ENCODE results near the gene LRP1. TPM values are rescaled to one million over a fixed set of nuclear protein-coding genes. Genes with fewer than 3 reads are reported as not detected.

Gene LRP1
- total RNA-seq, 2 experiments from 2014 or later, result 0.33 to 0.85 TPM

DNA sequence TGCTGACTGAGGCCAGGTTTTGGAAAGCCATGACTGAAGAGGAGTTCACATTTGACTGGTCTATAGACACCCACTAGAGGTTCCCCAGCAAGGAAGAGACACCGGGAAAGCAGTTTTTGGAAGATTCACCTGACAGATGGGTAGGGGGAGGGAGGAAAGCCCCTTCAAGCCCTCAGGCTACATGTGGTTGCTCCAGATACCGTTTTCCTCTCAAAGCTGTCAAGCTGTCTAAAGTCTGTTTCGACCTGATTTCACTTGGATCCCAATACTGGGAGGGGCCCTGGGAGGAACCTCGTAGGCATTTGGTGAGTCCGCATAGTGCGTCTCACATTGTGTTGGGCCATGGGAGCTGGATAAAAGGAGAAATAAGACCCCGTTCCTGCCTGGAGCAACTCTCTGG lies 1.7 kb upstream of the LRP1 start:
- ATAC-seq (no peak), DNase-seq (no peak)
- Mint-ChIP-seq H3K27ac (no peak overlapping the region), H3K9me3 (ENCODE audit: low read depth) (peaks cover 8% of the 10 kb centered on the region), H3K36me3 (peaks cover 5% of the 10 kb centered on the region), H3K4me1 (peaks cover 4% of the 10 kb centered on the region), H3K4me3 (no peak overlapping the region), H3K27me3 (peaks cover 55% of the 10 kb centered on the region)
- CTCF ChIA-PET, result interaction anchor here (1.1 to 7.8 kb wide), 7 partner anchors 10 to 114 kb away, joined by 3 to 88 read pairs (median 31); partner anchors contain the start of gene STAT6

DNA sequence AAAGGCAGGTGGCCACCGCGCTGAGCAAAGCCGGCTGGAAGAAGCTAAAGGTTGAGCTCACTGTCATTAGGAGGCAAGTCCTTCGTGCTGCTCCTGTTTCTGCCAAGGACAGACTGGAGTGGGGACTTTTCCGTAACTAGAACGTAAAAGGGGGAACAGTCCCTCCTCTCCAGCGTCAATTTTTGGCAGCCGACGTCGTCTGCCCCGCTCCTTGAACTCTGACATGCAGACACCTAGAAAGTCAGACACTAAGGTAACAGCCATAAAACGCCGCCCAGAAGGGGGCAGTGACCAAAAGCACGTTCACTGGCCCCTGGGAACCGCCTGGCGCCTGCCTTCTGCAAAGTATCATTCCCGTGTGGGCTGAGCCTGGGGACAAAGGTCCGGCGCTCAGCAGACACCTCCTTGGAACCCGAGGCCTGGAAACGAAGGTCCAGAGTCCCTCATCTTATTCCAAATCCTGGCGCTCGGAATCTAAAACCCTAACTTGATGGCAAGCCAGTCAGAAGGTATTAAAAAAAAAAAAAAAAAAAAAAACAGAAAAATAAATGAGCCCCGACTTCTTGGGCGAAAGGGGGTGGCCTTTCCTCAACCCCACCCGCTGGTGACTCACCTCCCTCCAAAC lies 1.1 kb upstream of the LRP1 start:
- peak; percentile 21 for ATAC-seq
- DNase-seq, result peak; percentile 55
- Mint-ChIP-seq H3K27ac (no peak overlapping the region), H3K27me3 (peaks cover 59% of the 10 kb centered on the region), H3K9me3 (ENCODE audit: low read depth) (peaks cover 8% of the 10 kb centered on the region), H3K36me3 (peaks cover 5% of the 10 kb centered on the region), H3K4me3 (peak overlapping the region; percentile 64), H3K4me1 (peaks cover 4% of the 10 kb centered on the region)
- CTCF ChIA-PET, result interaction anchor here (0.9 to 7.8 kb wide), 10 partner anchors 11 to 160 kb away, joined by 3 to 88 read pairs (median 4); partner anchors contain the start of gene STAT6

DNA sequence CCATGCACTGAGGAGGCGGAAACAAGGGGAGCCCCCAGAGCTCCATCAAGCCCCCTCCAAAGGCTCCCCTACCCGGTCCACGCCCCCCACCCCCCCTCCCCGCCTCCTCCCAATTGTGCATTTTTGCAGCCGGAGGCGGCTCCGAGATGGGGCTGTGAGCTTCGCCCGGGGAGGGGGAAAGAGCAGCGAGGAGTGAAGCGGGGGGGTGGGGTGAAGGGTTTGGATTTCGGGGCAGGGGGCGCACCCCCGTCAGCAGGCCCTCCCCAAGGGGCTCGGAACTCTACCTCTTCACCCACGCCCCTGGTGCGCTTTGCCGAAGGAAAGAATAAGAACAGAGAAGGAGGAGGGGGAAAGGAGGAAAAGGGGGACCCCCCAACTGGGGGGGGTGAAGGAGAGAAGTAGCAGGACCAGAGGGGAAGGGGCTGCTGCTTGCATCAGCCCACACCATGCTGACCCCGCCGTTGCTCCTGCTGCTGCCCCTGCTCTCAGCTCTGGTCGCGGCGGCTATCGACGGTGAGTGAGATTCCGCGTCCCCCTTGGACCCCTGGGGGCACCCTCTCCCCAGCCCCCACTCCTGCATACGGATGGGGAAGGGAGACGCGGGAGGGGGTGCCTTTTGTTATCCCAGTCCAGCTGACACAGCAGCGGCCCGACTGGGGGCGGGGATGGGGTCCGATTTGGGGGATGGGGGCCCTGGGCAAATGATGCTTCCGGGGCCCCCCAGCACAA lies 400 bp downstream of the LRP1 start:
- Mint-ChIP-seq H3K27me3 (peaks cover 62% of the 10 kb centered on the region), H3K36me3 (peaks cover 3% of the 10 kb centered on the region), H3K9me3 (ENCODE audit: low read depth) (peaks cover 4% of the 10 kb centered on the region), H3K4me1 (peaks cover 4% of the 10 kb centered on the region), H3K4me3 (peak overlapping the region; percentile 64), H3K27ac (no peak overlapping the region)
- no peak for ATAC-seq
- CTCF ChIA-PET, result interaction anchor here (0.7 to 7.8 kb wide), 10 partner anchors 7 to 159 kb away, joined by 3 to 88 read pairs (median 4); partner anchors contain the start of gene STAT6
- no peak for DNase-seq

DNA sequence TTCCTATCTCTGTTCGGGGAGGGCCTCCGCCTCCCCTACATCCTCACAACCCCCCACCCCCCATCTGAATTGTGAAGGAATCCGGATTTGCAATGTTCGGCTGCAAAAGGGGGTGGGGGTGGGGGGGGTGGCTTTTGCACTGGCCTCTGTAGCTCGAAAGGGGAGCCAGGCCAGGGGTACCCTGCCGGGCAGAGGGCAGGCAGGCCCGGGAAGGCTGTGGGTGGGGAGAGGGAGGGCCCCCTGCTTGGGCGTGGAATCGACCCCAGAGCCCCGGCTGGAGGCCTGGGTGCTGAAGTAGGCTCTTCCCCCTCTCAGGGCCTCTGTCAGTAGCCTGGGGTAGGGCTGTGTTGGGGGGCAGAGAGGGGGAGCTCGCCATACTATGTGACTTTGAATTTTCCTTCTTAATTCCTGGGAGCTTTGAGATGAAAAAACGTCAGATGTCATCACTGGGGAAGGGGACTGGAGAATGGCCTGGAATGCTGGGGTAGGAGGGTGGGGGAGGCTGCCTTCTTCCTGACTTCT lies 1.1 kb downstream of the LRP1 start:
- Mint-ChIP-seq H3K4me3 (peak overlapping the region; percentile 13), H3K4me1 (peaks cover 2% of the 10 kb centered on the region), H3K27me3 (peaks cover 57% of the 10 kb centered on the region), H3K27ac (no peak overlapping the region), H3K9me3 (ENCODE audit: low read depth) (no peaks in the 10 kb centered on the region), H3K36me3 (no peaks in the 10 kb centered on the region)
- CTCF ChIA-PET, result interaction anchor here (0.9 to 7.8 kb wide), 6 partner anchors 8 to 111 kb away, joined by 3 to 72 read pairs (median 5); a partner anchor contains a TSS
- DNase-seq (no peak), ATAC-seq (no peak)

DNA sequence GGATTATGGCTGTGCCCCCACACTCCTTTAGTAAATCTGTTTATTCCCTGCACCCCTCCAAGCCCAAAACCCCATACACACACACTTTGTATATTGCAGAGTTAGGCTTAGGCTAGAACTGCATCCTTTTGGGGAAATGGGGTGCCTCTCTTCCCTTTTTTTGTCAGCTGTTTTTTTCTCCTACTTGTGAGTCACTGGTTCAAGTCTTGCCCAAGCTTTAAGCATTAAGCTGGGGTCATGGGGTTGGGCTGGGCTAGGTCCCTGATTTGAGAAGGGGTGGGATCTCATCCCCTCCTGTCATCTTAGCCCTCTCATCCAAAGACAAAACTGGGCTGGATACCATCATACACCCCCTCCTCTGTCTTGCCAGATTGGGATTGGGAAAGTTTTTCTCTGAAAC lies 1.6 kb downstream of the LRP1 start:
- no peaks in the 10 kb centered on the region for H3K36me3 Mint-ChIP-seq
- H3K9me3 Mint-ChIP-seq (ENCODE audit: low read depth), result no peaks in the 10 kb centered on the region
- ATAC-seq, result no peak
- DNase-seq, result no peak
- no peak overlapping the region for H3K27ac Mint-ChIP-seq
- peaks cover 52% of the 10 kb centered on the region for H3K27me3 Mint-ChIP-seq
- peaks cover 2% of the 10 kb centered on the region for H3K4me1 Mint-ChIP-seq
- CTCF ChIA-PET, result interaction anchor here (0.9 to 5.7 kb wide), 4 partner anchors 8 to 61 kb away, joined by 3 to 31 read pairs (median 4); no protein-coding TSS in a partner anchor
- peak overlapping the region; percentile 13 for H3K4me3 Mint-ChIP-seq

DNA sequence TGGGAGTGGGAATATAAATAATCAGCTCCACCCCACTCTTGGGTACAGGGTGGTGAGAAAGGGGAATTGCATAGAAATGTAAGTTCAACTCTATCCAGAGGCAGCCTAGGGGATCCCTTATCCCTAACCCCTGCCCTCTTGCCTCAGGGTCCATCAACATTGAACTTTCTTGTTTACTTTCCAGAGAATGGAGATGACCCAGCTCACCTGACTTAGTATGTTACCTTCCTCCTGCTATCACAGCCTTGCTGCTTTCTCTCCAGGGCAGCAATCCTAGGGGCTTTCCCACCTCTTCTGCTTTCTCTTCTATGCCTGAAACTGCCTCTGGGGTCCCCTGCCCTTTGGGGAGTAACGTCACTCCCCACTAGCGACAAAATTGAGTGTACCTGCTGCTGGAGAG lies 2.7 kb downstream of the LRP1 start:
- DNase-seq, result no peak
- no peak overlapping the region for H3K27ac Mint-ChIP-seq
- CTCF ChIA-PET, result interaction anchor here (1.0 to 5.7 kb wide), 2 partner anchors 44 to 52 kb away, joined by 3 to 31 read pairs; no protein-coding TSS in a partner anchor

DNA sequence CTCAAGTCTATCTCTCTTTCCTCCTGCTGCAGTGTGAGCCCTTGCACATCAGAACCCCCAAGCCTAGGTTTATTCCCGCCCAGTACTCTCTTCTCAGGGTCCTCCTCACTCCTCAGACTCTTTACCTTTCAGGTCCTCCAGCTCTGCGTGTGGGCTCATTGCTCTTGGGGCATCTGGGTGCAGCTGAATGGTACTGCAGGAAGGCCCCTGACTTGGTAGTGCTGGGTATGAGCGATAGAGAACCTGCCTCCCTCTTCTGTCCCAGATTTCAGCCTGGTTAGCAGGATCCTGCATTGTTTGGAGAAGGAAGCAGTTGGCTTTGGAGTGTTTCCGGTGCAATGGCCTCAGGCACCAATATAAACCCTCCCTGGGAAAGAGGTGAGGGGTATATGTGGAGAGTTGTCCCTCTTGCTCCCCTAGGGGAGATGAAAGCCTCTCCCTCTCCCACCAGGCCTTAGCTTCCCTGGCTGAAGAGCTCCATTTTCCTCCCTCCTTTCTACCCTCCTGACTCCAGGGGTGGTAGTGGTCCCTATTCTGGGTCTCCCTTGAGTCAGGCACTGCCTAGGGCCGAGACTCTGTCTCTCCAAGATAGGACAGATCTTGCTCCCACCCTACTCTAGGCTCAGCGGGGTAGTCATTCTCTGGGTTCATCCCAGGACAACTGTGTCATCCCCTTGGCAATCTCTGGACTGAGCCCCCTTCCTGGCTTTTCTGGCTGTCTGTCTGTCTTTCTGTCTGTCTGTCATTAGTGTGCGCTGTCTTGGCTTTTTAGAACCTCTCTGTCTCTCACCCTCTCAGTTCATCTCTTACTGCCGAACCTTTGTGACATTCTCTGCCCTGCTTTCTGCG lies 3.8 kb downstream of the LRP1 start:
- H3K4me1 Mint-ChIP-seq, result peaks cover under 1% of the 10 kb centered on the region
- DNase-seq (no peak), ATAC-seq (no peak)
- no peak overlapping the region for H3K27ac Mint-ChIP-seq
- H3K36me3 Mint-ChIP-seq, result no peaks in the 10 kb centered on the region
- peaks cover 36% of the 10 kb centered on the region for H3K27me3 Mint-ChIP-seq
- CTCF ChIA-PET, result interaction anchor here (1.5 kb wide), 1 partner anchor 41 kb away, joined by 3 read pairs; no protein-coding TSS in a partner anchor
- no peaks in the 10 kb centered on the region for H3K9me3 Mint-ChIP-seq (ENCODE audit: low read depth)
- H3K4me3 Mint-ChIP-seq, result no peak overlapping the region

More for the DNA sequence above, 2.7 kb downstream of the LRP1 start:
- Mint-ChIP-seq H3K36me3 (no peaks in the 10 kb centered on the region), H3K4me1 (peaks cover 2% of the 10 kb centered on the region), H3K4me3 (no peak overlapping the region), H3K27me3 (peaks cover 48% of the 10 kb centered on the region), H3K9me3 (ENCODE audit: low read depth) (no peaks in the 10 kb centered on the region)
- no peak for ATAC-seq

DNA sequence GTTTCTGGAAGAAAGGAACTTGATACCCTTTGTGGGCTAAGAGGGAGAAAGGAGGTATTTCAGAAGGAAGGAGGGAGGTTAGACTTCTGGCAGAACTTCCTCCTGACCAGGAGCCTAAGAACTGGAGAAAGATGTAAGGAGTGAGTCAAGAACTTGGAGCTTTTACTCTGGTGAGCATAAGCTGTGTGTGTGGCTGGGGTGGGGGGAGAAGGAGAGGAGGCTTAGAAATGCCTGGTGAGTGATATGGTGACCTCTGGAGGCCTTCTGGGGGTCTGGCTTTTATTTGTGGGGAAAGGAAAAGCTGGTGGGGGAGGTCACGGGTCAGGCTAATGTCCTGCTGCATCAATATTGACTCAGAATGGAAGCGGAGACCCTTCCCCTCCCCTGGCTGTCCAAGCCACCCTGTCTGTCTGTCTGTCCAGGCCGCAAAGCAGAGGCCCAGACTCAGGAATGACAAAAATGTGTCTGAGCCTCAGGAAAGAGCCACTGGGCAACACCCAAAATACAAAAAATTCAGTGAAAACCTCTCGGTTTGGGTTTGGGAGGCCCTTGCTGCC lies 4.8 kb downstream of the LRP1 start:
- ATAC-seq (no peak), DNase-seq (no peak)
- H3K27ac Mint-ChIP-seq, result no peak overlapping the region
- H3K4me1 Mint-ChIP-seq, result no peaks in the 10 kb centered on the region
- H3K36me3 Mint-ChIP-seq, result no peaks in the 10 kb centered on the region
- H3K4me3 Mint-ChIP-seq, result no peak overlapping the region
- CTCF ChIA-PET, result interaction anchor here (0.7 to 1.5 kb wide), 2 partner anchors 40 to 64 kb away, joined by 3 read pairs; no protein-coding TSS in a partner anchor
- H3K9me3 Mint-ChIP-seq (ENCODE audit: low read depth), result no peaks in the 10 kb centered on the region
- peaks cover 33% of the 10 kb centered on the region for H3K27me3 Mint-ChIP-seq

DNA sequence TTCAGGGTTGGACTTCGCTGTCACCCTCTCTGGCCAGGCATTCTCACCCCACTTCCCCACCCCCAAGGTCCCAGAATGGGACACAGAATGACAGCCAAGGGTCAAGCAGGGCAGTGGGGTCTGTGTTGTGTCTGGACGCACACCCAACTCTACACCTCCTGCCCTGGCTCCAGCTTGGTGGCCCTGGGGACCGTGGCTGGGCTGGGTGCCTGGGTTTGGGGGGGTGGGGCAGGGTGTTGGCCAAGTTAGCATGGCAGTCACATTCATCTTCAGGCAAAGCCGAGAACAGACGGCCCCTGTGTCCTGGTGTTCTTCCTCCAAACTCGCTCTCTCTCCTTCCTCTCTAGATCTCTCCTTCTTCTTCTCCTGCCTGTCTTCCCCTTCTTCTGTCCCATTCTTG lies 5.6 kb downstream of the LRP1 start:
- DNase-seq (no peak), ATAC-seq (no peak)
- peaks cover 33% of the 10 kb centered on the region for H3K27me3 Mint-ChIP-seq
- CTCF ChIA-PET, result no interaction called here
- H3K4me1 Mint-ChIP-seq, result no peaks in the 10 kb centered on the region
- no peak overlapping the region for H3K4me3 Mint-ChIP-seq
- no peaks in the 10 kb centered on the region for H3K9me3 Mint-ChIP-seq (ENCODE audit: low read depth)
- H3K27ac Mint-ChIP-seq, result no peak overlapping the region
- H3K36me3 Mint-ChIP-seq, result no peaks in the 10 kb centered on the region

DNA sequence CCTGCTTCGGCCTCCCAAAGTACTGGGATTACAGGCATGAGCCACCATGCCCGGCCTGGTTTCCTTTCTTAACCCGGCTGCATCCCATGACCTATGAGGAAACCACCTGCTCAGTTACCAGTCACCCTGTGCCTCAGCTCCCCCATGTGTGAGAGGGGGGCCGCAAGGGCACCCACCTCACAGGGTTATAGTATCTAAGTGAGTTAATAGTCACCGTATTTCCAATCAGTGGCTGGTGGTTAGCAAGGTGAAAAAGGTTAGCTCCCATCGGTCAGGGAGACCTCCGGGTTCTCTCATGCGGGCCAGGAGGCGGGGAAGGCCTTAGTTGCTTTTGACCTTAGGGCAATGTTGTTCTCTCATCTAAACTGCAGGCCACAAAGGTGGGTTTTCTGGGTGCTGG lies 6.7 kb downstream of the LRP1 start:
- Mint-ChIP-seq H3K4me3 (no peak overlapping the region), H3K9me3 (ENCODE audit: low read depth) (no peaks in the 10 kb centered on the region), H3K4me1 (no peaks in the 10 kb centered on the region), H3K27me3 (peaks cover 28% of the 10 kb centered on the region), H3K36me3 (no peaks in the 10 kb centered on the region), H3K27ac (no peak overlapping the region)
- CTCF ChIA-PET, result no interaction called here
- no peak for DNase-seq
- ATAC-seq, result no peak

DNA sequence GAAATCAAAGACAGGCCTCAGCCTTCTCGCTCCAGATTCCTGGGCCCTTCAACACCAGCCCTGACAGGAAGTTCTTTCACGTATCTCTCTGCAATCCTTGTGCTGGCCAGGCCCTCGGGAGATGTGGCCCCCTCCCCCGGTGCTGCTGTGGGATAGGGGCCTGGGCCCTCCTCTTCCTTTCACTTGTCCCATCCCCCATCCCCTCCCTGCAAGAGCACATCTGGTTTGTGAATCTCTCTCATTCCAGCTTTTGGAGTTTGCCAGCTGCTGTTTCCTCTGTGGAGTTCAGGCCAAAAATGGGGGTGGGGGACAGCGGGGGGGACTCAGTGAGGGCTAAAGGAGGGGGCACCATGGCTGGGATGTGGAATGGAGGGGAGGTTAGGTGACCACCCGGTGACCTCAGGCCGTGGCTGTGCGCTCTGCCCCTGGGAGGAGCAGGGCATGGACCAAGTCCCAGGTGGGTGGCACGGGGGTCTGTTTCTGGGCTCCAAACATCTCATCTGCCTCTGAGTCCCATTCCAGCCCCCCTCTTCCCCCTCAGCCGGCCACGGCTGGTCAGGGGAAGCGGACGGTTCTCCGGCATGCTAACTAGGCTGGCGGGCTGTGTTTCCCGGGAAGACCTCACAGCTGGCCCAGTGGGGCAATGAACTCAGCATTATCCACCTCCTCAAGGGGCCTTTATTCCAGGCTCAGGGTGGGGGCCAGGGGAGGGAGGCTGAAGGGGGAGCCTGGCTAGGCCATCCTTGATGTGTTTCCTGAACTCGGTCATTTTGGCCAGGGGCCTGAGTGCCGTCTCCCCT lies 7.4 kb downstream of the LRP1 start:
- Mint-ChIP-seq H3K4me1 (no peaks in the 10 kb centered on the region), H3K4me3 (no peak overlapping the region)
- no peak for DNase-seq

More for the DNA sequence above, 7.4 kb downstream of the LRP1 start:
- Mint-ChIP-seq H3K9me3 (ENCODE audit: low read depth) (no peaks in the 10 kb centered on the region), H3K36me3 (no peaks in the 10 kb centered on the region), H3K27ac (no peak overlapping the region), H3K27me3 (peaks cover 21% of the 10 kb centered on the region)
- CTCF ChIA-PET, result interaction anchor here (1.7 kb wide), 1 partner anchor 11 kb away, joined by 4 read pairs; no protein-coding TSS in a partner anchor
- no peak for ATAC-seq
